ENCODE measurements around the gene TMEM52. TPM values are rescaled to one million over a fixed set of nuclear protein-coding genes. Genes with fewer than 3 reads are reported as not detected.

TMEM52 gene
- polyA plus RNA-seq, 1 of the 3 experiments (the other 2 are of a cell fraction), result 4.8 TPM

GRCh38 chr1:1920057-1920607 is 1.1 kb upstream of the TMEM52 start:
- H3K27me3 ChIP-seq (ENCODE audit: insufficient read depth), result no peaks in the 10 kb centered on the region
- DNase-seq, result no peak
- no peaks in the 10 kb centered on the region for H3K9me2 ChIP-seq
- peak overlapping the region; percentile 59; the same call in 1 of the 2 replicates for H2AFZ ChIP-seq (ENCODE audit: low read depth)
- H3K36me3 ChIP-seq (replicated peaks in 1 of 2; ENCODE audit: control insufficient read depth in 1 of 2, insufficient read depth in 2 of 2, low read length in 1 of 2), result no peaks in the 10 kb centered on the region
- no peaks in the 10 kb centered on the region for H3F3A ChIP-seq (replicated peaks; ENCODE audit: insufficient read depth)
- H3K4me3 ChIP-seq (ENCODE audit: low read depth in 2 of 2, low read length in 1 of 2), result peak overlapping the region in 1 of 2 experiments; percentile 64; a peak in 1 of 4 replicates
- no peak for TF ChIP-seq NFIC (IDR thresholded peaks at IDR 0.05; ENCODE audit: borderline replicate concordance)
- TF ChIP-seq FOXM1 (IDR thresholded peaks at IDR 0.05; ENCODE audit: low read depth), result no peak
- TF ChIP-seq IRF3 (IDR thresholded peaks at IDR 0.05; ENCODE audit: low read depth, low read length), result no peak
- TF ChIP-seq USF2 (IDR thresholded peaks at IDR 0.05; ENCODE audit: borderline replicate concordance, low read depth, low read length), result no peak
- no peak for TF ChIP-seq FOXJ3 (CRISPR knock-in tag; IDR thresholded peaks at IDR 0.05)
- TF ChIP-seq REST (IDR thresholded peaks at IDR 0.05; ENCODE audit: low read depth, low read length), result no peak
- TF ChIP-seq RCOR1 (IDR thresholded peaks at IDR 0.05; ENCODE audit: low read length), result no peak
- no peak for TF ChIP-seq YY1 (IDR thresholded peaks at IDR 0.05; ENCODE audit: low read depth)
- no peak for TF ChIP-seq CHD2 (IDR thresholded peaks at IDR 0.05; ENCODE audit: low read length, partially characterized antibody)
- TF ChIP-seq RFX5 (IDR thresholded peaks at IDR 0.05; ENCODE audit: low read length), result no peak
- TF ChIP-seq, protein P1, sequence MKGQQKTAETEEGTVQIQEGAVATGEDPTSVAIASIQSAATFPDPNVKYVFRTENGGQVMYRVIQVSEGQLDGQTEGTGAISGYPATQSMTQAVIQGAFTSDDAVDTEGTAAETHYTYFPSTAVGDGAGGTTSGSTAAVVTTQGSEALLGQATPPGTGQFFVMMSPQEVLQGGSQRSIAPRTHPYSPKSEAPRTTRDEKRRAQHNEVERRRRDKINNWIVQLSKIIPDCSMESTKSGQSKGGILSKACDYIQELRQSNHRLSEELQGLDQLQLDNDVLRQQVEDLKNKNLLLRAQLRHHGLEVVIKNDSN (IDR thresholded peaks at IDR 0.05; ENCODE audit: borderline replicate concordance, low read depth), result no peak
- TF ChIP-seq JUND (IDR thresholded peaks at IDR 0.05), result no peak
- TF ChIP-seq MEF2A (IDR thresholded peaks at IDR 0.05; ENCODE audit: borderline replicate concordance, low read depth), result no peak
- TF ChIP-seq, protein P2, sequence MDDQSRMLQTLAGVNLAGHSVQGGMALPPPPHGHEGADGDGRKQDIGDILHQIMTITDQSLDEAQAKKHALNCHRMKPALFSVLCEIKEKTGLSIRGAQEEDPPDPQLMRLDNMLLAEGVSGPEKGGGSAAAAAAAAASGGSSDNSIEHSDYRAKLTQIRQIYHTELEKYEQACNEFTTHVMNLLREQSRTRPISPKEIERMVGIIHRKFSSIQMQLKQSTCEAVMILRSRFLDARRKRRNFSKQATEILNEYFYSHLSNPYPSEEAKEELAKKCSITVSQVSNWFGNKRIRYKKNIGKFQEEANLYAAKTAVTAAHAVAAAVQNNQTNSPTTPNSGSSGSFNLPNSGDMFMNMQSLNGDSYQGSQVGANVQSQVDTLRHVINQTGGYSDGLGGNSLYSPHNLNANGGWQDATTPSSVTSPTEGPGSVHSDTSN (IDR thresholded peaks at IDR 0.05), result no peak
- no peak for TF ChIP-seq GATA2 (CRISPR knock-in tag; IDR thresholded peaks at IDR 0.05)
- TF ChIP-seq NRF1 (IDR thresholded peaks at IDR 0.05; ENCODE audit: low read depth, low read length), result no peak
- no peak for TF ChIP-seq ELF1 (IDR thresholded peaks at IDR 0.05)
- no peak overlapping the region for H3K4me2 ChIP-seq
- H3K4me1 ChIP-seq (ENCODE audit: control insufficient read depth in 1 of 2, insufficient read depth in 2 of 2, low read depth in 1 of 2, low read length in 1 of 2), result peaks cover 0 to 15% of the 10 kb centered on the region in 2 experiments; a peak in 1 of 4 replicates
- H3K27ac ChIP-seq (ENCODE audit: low read depth in 2 of 2, low read length in 1 of 2), result no peak overlapping the region
- no peaks in the 10 kb centered on the region for H3K9me3 ChIP-seq
- no peaks in the 10 kb centered on the region for H4K20me1 ChIP-seq (ENCODE audit: insufficient read depth)
- POLR2A ChIA-PET, result interaction anchor here (0.6 kb wide), 1 partner anchor 1919 kb away, joined by 3 read pairs; no protein-coding TSS in a partner anchor
- H3K9ac ChIP-seq, result no peak overlapping the region
- 95% methylated on average over 4 of the region's 6 CpGs for WGBS (ENCODE audit: low lambda C conversion rate)
- CTCF ChIA-PET, result interaction anchor here (1.1 to 1.8 kb wide), 4 partner anchors 11 to 125 kb away, joined by 4 to 7 read pairs (median 6); no protein-coding TSS in a partner anchor
- no peaks in the 10 kb centered on the region for H3K79me2 ChIP-seq (ENCODE audit: insufficient read depth)

Measured in SK-N-SH (cell line).